ENCODE measurements around the gene ACP2.
A peak's percentile ranks its signal among the peaks of the same experiment; 100 is the strongest.

The ACP2 gene

DNA sequence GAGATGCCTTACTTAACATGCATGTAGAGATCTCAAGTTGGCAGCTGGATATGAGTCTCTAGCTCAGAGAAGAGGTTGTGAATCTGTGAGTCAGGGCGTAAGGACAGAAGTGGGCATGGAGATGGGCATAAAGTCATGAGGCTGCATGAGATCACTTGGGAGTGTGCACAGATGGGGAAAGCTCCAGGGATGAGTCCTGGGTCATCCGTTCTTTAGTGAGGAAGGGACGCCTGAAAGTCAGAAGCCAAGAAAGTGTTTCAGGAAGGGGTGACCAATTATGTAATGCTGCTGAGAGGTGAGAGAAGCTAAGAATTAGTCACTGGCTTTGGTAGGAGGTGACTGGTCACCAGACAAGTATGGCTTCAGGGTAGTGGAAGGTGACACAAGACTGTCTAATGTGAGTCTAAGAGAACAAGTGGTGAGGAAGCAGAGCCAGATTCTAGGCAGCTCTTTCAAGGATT, 6.7 kb downstream of the ACP2 start:
- Mint-ChIP-seq H3K27me3 (no peaks in the 10 kb centered on the region), H3K27ac (peak overlapping the region; percentile 23), H3K4me1 (ENCODE audit: low read depth) (peaks cover 7% of the 10 kb centered on the region), H3K4me3 (no peak overlapping the region), H3K36me3 (peaks cover 15% of the 10 kb centered on the region), H3K9me3 (ENCODE audit: low read depth) (no peaks in the 10 kb centered on the region)

- Mint-ChIP-seq H3K27me3 (no peaks in the 10 kb centered on the region), H3K9me3 (ENCODE audit: low read depth) (no peaks in the 10 kb centered on the region), H3K4me1 (ENCODE audit: low read depth) (peaks cover 19% of the 10 kb centered on the region), H3K4me3 (no peak overlapping the region), H3K27ac (no peak overlapping the region), H3K36me3 (peaks cover 19% of the 10 kb centered on the region)
Measured at GRCh38 chr11:47239852-47240251, 8.8 kb downstream of the ACP2 start.

DNA sequence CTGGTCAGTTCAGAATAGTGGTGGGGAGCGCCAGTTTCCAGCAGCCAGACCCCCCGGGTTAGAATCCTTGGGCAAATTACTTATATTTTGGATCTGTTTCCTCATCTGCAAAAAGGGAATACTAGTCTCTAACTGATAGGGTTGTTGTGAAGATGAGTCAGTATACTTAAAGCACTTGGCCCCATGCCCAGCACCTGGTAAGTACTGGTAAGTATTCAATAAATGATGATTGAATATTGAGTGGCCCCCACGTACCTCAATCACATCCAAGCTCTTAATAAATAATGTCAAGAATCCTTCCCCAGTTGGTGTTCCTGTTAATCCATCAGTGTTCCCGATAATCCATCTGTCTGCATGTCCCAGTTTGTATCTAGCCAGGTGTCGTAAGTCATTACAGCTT, 12.1 kb downstream of the ACP2 start:
- peak overlapping the region; percentile 73 for H3K27ac Mint-ChIP-seq
- H3K27me3 Mint-ChIP-seq = no peaks in the 10 kb centered on the region
- H3K4me3 Mint-ChIP-seq = peak overlapping the region; percentile 54
- H3K36me3 Mint-ChIP-seq = peaks cover 14% of the 10 kb centered on the region
- peaks cover 30% of the 10 kb centered on the region for H3K4me1 Mint-ChIP-seq (ENCODE audit: low read depth)
- H3K9me3 Mint-ChIP-seq (ENCODE audit: low read depth) = no peaks in the 10 kb centered on the region

- Mint-ChIP-seq H3K27ac (peak overlapping the region; percentile 93), H3K9me3 (ENCODE audit: low read depth) (no peaks in the 10 kb centered on the region), H3K27me3 (no peaks in the 10 kb centered on the region), H3K4me3 (peak overlapping the region; percentile 77), H3K4me1 (ENCODE audit: low read depth) (peaks cover 30% of the 10 kb centered on the region), H3K36me3 (peaks cover 8% of the 10 kb centered on the region)
Measured at GRCh38 chr11:47235163-47235562, 13.5 kb downstream of the ACP2 start.

- Mint-ChIP-seq H3K4me1 (ENCODE audit: low read depth) (peaks cover 30% of the 10 kb centered on the region), H3K4me3 (peak overlapping the region; percentile 77), H3K27ac (peak overlapping the region; percentile 93), H3K36me3 (peaks cover 8% of the 10 kb centered on the region), H3K27me3 (no peaks in the 10 kb centered on the region), H3K9me3 (ENCODE audit: low read depth) (no peaks in the 10 kb centered on the region)
Measured at GRCh38 chr11:47234669-47235100, 13.9 kb downstream of the ACP2 start.

DNA sequence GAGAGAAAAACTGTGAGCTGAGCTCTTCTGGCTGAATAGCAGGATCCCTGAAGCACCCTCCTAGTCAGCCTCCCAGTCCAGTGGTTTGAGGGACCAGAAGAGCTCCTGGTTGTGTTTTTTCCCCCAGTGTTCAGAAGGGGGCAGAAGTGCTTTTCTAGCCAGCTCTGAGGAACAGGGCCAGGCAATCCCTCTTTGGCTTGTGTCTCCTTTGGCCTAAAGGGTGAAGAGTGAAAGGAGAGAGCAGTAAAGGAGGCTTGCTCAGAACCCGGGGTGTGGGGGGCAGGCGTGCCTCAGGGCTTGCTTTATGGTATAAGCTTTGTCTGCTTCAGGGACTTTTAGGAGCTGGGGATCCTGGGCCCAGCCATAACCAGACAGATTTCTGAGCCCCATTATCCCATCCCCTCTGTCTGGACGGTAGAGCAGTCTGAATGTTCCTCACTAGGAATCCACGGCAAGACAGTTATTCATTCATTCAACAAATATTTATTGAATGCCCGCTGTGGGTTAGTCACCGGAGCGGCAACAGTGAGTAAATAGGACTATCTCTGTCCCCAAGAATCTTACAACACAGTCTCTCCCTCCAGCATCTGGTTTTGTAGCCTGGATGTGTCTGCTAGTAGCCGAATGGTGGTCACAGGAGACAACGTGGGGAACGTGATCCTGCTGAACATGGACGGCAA, 14.5 kb downstream of the ACP2 start:
- H3K27me3 Mint-ChIP-seq = no peaks in the 10 kb centered on the region
- peaks cover 30% of the 10 kb centered on the region for H3K4me1 Mint-ChIP-seq (ENCODE audit: low read depth)
- peak overlapping the region; percentile 93 for H3K27ac Mint-ChIP-seq
- H3K4me3 Mint-ChIP-seq = peak overlapping the region; percentile 77
- peaks cover 10% of the 10 kb centered on the region for H3K36me3 Mint-ChIP-seq
- H3K9me3 Mint-ChIP-seq (ENCODE audit: low read depth) = no peaks in the 10 kb centered on the region

DNA sequence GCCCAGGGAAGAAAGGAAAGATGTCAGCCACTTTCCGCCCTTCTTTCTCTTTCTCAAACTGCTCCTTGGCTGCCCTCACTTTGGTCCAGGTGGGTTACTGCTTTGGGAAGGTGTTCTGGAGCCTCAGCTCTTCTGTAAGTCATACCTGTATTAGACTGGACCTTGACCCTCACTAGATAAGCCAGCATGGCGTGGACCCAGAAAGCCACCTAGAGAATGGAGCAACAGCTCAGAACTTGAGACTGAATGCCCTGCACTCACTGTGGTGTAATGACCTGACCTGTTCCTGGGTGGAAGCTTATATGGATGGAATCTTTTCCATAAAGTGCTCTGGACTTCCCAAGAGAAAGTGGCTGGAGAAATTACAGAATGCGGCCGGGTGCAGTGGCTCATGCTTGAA, 15.6 kb downstream of the ACP2 start:
- no peaks in the 10 kb centered on the region for H3K27me3 Mint-ChIP-seq
- H3K4me1 Mint-ChIP-seq (ENCODE audit: low read depth) = peaks cover 30% of the 10 kb centered on the region
- H3K27ac Mint-ChIP-seq = no peak overlapping the region
- H3K9me3 Mint-ChIP-seq (ENCODE audit: low read depth) = no peaks in the 10 kb centered on the region
- peaks cover 10% of the 10 kb centered on the region for H3K36me3 Mint-ChIP-seq
- H3K4me3 Mint-ChIP-seq = no peak overlapping the region

- Mint-ChIP-seq H3K9me3 (ENCODE audit: low read depth) (no peaks in the 10 kb centered on the region), H3K27me3 (no peaks in the 10 kb centered on the region), H3K4me1 (ENCODE audit: low read depth) (peaks cover 22% of the 10 kb centered on the region), H3K36me3 (peaks cover 10% of the 10 kb centered on the region), H3K4me3 (no peak overlapping the region), H3K27ac (peak overlapping the region; percentile 76)
Measured at GRCh38 chr11:47229161-47229560, 19.5 kb downstream of the ACP2 start.

DNA sequence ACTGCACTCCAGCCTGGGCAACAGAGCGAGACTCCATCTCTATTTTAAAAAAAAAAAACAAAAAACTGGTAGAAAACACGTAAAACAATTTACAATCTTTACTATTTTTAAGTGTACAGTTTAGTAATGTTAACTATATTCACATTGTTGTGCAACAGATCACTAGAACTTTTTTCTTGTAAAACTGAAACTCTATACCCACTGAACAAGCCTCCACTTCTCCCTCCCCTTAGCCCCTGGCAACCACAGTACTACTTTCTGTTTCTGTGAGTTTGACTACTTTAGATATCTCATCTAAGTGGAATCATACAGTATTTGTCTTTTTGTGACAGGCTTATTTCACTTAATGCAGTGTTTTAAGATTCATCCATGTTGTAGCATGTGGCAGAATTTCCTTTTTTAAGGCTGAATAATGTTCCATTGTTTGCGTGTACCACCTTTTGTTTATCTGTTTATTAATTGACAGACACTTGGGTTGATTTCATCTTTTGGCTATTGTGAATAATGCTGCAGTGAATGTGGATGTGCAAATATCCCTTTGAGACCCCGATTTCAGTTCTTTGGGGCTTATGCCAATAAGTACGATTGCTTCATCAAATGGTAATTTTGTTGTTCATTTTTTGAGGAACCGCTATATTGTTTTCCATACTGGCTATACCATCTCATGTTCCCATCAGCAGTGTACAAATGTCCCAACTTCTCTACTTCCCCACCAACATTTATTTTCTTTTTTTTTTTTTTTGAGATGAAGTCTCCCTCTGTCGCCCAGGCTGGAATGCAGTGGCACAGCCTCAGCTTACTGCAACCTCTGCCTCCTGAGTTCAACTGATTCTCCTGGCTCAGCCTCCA, 22.8 kb downstream of the ACP2 start:
- Mint-ChIP-seq H3K27me3 (no peaks in the 10 kb centered on the region), H3K4me3 (peak overlapping the region; percentile 76), H3K36me3 (peaks cover 14% of the 10 kb centered on the region), H3K27ac (peak overlapping the region; percentile 93), H3K4me1 (ENCODE audit: low read depth) (peaks cover 26% of the 10 kb centered on the region), H3K9me3 (ENCODE audit: low read depth) (no peaks in the 10 kb centered on the region)

- no peaks in the 10 kb centered on the region for H3K27me3 Mint-ChIP-seq
- H3K27ac Mint-ChIP-seq = peak overlapping the region; percentile 83
- no peaks in the 10 kb centered on the region for H3K9me3 Mint-ChIP-seq (ENCODE audit: low read depth)
- H3K4me1 Mint-ChIP-seq (ENCODE audit: low read depth) = peaks cover 48% of the 10 kb centered on the region
- peaks cover 23% of the 10 kb centered on the region for H3K36me3 Mint-ChIP-seq
- H3K4me3 Mint-ChIP-seq = no peak overlapping the region
Measured at GRCh38 chr11:47222696-47223095, 25.9 kb downstream of the ACP2 start.

DNA sequence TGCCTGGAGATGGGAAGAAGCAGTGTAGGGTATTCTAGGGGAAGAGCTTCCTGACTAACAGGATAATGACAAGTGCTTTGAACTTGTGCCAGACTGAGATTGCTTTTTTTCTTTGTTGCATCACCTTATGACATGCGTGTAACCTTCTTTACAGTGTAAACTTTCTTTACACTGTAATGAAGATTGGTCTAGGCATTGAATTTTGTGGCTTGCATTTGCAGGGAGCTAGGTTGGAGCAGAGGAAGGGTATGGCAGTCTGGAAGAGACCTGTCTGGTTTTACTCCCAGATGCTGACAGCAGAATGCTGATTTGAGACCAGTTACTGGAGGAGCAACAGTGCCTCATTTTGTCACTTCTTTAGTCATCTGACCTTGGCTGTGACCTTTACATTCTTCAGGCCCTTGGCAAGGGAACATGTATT, 28.2 kb downstream of the ACP2 start:
- Mint-ChIP-seq H3K4me1 (ENCODE audit: low read depth) (peaks cover 58% of the 10 kb centered on the region), H3K27ac (peak overlapping the region; percentile 91), H3K4me3 (peak overlapping the region; percentile 28)

DNA sequence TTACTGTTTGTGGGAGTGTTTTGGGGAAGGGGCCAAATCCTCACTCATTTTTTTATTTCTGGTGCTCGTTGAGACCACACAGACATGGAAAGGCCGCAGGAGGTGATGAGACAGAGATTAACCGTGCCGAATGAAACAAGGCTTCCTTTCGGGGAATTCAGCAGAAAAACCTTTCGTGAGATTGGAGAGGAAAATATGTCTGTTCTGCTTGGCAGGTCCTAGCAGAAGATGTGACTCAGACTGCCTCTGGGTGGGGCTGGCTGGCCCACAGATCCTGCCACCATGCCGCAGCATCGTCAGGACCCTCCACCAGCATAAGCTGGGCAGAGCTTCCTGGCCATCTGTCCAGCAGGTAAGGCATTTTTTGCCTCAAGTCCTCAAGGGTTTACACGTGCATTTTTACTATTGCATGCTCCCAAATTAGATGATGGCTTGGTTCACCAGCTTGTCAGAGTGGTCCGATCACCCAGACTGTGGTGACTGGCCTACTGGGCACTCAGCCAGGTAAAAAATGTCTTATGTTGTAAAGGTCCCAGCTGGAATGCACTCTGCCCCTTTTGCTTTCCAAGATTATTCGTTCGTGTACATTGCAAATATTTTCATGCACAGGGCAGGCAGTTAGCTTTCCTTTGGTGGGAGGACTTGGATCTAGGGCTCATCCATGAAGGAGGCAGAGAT, 32.4 kb downstream of the ACP2 start:
- H3K27me3 Mint-ChIP-seq = no peaks in the 10 kb centered on the region
- H3K36me3 Mint-ChIP-seq = peaks cover 19% of the 10 kb centered on the region
- peaks cover 45% of the 10 kb centered on the region for H3K4me1 Mint-ChIP-seq (ENCODE audit: low read depth)
- H3K4me3 Mint-ChIP-seq = peak overlapping the region; percentile 98
- no peaks in the 10 kb centered on the region for H3K9me3 Mint-ChIP-seq (ENCODE audit: low read depth)
- peak overlapping the region; percentile 100 for H3K27ac Mint-ChIP-seq

More for the DNA sequence above, 28.2 kb downstream of the ACP2 start:
- no peaks in the 10 kb centered on the region for H3K27me3 Mint-ChIP-seq
- H3K9me3 Mint-ChIP-seq (ENCODE audit: low read depth) = no peaks in the 10 kb centered on the region
- H3K36me3 Mint-ChIP-seq = peaks cover 26% of the 10 kb centered on the region

- H3K36me3 Mint-ChIP-seq = peaks cover 18% of the 10 kb centered on the region
- H3K9me3 Mint-ChIP-seq (ENCODE audit: low read depth) = no peaks in the 10 kb centered on the region
- no peaks in the 10 kb centered on the region for H3K27me3 Mint-ChIP-seq
- peaks cover 43% of the 10 kb centered on the region for H3K4me1 Mint-ChIP-seq (ENCODE audit: low read depth)
- H3K4me3 Mint-ChIP-seq = peak overlapping the region; percentile 98
- H3K27ac Mint-ChIP-seq = peak overlapping the region; percentile 100
Measured at GRCh38 chr11:47215366-47215910, 33.2 kb downstream of the ACP2 start.

DNA sequence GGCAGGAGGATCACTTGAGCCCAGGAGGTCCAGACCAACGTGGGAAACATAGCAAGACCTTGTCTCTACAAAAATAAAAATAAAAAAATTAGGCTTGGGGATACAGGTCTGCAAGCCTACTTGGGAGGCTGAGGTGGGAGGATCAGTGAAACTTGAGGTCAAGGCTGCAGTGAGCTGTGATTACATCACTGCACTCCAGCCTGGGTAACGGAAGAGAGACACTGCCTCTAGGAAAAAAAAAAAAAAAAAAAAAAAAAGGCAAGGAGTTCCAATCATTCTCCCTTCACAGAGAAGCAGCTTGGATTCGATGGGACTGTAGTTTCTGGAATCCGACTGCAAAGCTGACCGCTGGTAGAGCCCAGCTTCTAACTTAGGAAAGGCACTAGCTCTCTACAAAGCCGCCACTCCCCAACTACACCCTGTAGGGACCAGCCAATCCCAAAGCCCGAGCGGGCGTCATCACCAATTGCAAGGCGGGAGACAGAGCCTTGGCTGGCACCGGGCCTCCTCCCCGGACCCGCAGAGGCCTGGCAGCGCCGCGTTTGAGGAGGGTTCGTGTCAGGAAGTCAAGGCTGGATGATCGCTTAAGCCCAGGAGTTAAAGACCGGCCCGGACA, 34.6 kb downstream of the ACP2 start:
- Mint-ChIP-seq H3K27ac (peak overlapping the region; percentile 100), H3K36me3 (peaks cover 17% of the 10 kb centered on the region), H3K4me1 (ENCODE audit: low read depth) (peaks cover 34% of the 10 kb centered on the region), H3K4me3 (peak overlapping the region; percentile 98), H3K27me3 (no peaks in the 10 kb centered on the region), H3K9me3 (ENCODE audit: low read depth) (no peaks in the 10 kb centered on the region)
